Ramos (cell line): Measurements from ENCODE around the gene EPN1.

ENCODE experiments used
- in situ Hi-C: fragments of 300-500 bp; cut with MboI; formaldehyde crosslinking; loops from one replicate; pipeline ENCODE4 v1.14.3; 2022; ENCODE audit warnings: low sequenced_read_pairs; ENCODE audit not compliant: unreplicated experiment

EPN1 gene

GRCh38 chr19:55688422-55689218 is 13.6 kb downstream of the EPN1 start:
- in situ Hi-C loops, result no loop called here

- in situ Hi-C loops, result no loop called here
Measured at GRCh38 chr19:55689411-55690108, 14.5 kb downstream of the EPN1 start.

- in situ Hi-C loops, result no loop called here
Measured at GRCh38 chr19:55690109-55690768, 15.2 kb downstream of the EPN1 start.

GRCh38 chr19:55690769-55691545 is 15.9 kb downstream of the EPN1 start:
- in situ Hi-C loops, result no loop called here

GRCh38 chr19:55691561-55692481 is 16.8 kb downstream of the EPN1 start:
- in situ Hi-C loops, result no loop called here

DNA sequence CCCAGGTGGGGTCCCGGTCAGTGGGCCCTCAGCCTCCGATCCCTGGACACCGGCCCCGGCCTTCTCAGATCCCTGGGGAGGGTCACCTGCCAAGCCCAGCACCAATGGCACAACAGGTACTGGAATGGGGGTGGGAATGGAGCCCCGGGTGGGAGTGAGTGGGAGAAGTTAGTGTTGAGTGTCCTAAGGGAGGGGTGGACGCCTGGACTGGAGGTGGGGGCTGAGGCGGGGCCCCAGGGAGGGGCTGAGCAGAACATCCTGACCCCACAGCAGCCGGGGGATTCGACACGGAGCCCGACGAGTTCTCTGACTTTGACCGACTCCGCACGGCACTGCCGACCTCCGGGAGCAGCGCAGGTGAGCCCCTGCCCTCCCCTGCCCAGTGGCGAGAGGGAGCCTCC is 17.7 kb downstream of the EPN1 start:
- in situ Hi-C loops, result no loop called here

- in situ Hi-C loops, result no loop called here
Measured at GRCh38 chr19:55693336-55693974, 18.4 kb downstream of the EPN1 start.

DNA sequence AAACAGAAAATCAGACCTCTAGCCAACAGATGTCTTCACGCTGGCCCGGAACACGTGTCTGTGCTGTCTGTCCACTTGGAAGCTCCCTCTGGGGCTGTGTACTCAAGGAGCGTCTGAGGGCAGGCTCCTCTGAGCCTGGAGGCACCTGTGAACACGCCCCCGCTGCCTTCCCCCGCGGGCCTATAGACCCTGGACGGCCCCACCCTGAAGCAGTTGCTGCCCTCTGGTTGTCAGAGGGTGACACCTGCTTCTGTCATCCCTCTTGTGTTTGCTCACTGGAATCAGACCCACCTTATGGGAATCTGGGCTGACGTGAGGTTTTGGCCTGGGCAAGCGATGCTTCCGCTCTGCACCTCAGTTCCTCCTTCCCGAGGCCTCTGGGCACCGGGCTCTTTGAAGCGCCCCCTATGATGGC is 19.2 kb downstream of the EPN1 start:
- in situ Hi-C loops, result no loop called here

DNA sequence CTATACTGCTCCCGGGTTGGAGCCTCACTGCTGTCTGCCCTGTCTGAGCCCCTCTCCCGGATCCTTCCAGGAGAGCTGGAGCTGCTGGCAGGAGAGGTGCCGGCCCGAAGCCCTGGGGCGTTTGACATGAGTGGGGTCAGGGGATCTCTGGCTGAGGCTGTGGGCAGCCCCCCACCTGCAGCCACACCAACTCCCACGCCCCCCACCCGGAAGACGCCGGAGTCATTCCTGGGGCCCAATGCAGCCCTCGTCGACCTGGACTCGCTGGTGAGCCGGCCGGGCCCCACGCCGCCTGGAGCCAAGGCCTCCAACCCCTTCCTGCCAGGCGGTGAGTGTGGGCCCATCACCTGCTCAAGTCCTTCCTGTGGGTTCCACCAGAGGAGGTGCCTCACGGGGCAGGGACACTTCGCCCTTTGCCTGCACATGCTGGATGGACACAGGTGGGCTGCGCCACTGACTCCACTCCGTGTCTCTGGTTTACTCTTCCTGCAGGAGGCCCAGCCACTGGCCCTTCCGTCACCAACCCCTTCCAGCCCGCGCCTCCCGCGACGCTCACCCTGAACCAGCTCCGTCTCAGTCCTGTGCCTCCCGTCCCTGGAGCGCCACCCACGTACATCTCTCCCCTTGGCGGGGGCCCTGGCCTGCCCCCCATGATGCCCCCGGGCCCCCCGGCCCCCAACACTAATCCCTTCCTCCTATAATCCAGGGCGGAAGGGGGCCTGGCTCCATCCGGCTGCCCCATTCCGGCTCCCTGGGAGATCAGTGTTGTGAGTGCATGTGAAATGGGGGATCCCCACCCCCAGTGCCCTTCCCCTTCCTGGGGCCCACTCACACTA is 19.8 kb downstream of the EPN1 start:
- in situ Hi-C loops, result no loop called here

DNA sequence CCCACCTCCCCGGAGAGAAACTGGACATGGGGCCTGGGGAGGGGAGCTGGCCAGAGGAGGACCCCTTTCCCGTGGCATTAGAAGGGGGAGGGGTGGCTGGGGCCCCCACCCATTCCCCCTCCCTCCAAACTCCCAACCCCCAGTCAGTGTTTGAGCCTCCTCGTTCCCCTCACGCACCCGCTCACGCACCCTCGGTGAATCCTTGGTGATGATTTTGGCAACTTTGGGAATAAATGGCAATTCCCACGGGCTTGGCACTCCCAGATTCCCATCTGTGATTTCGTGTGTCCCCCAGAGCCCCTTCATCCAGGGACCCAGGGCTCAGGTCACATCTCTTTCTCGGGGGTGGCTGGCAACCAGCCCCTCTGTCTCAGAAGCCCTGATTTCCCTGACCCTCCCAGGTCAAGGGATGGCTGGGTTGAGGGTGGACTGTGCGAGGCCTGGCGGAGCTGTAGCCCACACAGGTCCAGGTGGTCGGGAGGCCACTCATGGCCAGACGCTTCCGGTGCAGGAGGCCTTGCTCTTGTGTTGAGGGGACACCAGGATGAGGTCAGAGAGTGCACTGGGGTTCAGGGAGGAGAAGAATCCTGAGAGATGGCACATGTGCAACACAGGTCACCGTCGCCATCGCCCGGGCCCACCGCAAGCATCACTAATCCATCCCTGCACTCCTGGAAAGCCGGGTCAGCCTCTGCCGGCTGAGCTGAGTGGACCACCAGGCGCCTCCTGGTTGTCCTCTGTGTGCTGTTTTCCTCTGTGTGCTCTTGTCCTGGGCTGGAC is 20.7 kb downstream of the EPN1 start:
- in situ Hi-C loops, result no loop called here

DNA sequence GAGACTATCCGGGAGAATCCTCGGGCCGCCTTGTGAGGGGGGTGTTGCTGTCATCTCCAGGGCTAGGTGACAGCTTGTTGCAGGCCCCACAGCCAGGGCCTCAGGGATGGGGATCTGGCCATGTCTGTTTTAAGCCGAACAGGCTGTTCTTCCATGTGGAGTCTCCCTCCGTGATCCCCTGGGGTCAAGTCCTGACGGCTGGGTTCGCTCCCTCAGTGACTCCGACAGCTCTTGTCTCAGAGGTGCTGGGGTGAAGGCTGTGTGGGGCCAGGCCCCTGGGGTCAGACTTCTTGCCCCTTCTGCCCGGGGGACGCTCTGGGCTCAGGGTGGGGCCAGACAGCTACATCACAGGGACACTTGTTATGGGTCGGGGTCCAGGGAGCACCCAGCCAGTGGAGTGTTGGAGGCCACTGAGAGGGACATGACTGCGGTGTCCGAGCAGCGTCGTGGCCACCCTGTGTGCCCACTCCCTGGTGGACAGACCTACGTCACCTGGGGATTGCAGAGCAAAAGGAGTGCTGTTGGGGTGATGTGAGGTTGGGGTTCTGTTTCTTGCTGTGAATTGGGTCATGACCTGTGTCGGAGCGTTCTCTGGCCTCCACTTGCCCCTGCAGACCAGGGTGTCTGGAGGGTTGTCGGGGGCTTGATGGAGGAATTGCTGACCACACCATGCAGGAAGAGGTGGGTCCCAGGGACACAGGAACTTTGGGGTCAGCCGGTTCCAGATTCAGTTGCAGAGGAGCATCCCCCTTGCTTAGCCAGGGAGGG is 21.5 kb downstream of the EPN1 start:
- in situ Hi-C loops, result no loop called here

- in situ Hi-C loops, result no loop called here
Measured at GRCh38 chr19:55697069-55697440, 22.0 kb downstream of the EPN1 start.

DNA sequence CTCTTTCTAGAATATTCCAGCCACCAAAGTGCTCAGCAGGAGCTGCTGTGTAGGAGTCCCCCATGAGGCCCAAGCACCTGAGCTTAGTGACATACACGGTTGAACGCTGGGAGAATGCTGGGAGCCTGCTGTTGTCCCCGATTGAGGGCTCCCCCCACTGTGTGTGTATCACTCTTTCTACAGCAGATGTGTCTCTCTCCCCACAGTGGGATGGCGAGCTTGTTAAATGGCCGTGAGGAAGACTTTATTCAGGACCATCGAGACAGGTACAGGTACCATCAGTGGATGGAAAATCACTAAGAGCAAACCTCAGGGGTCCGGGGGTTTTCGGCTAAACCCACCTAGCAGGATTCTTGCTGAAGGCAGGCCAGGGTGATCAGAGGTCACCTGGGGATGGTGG is 22.7 kb downstream of the EPN1 start:
- in situ Hi-C loops, result no loop called here

DNA sequence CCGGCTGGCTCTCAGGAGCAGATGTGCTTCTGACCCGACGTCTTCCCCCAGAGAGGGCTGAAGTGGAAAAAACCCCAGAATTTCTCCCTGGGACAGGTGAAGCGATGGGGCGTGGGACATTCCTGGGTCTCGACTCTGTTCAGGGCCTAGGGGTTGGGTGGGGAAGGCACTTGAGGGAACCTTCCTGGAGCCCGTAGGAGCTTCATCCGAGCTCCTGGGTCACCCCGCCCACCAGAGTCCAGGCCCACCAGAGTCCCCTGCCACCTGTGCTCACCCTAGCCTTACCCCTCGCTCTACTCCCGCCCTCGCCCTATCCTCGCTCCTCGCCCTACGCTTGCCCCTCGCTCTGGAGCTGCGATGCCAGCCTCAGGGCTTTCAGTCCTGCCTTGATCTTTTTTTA is 23.2 kb downstream of the EPN1 start:
- in situ Hi-C loops, result no loop called here

- in situ Hi-C loops, result no loop called here
Measured at GRCh38 chr19:55699221-55699620, 24.2 kb downstream of the EPN1 start.

- in situ Hi-C loops, result no loop called here
Measured at GRCh38 chr19:55700813-55701212, 25.8 kb downstream of the EPN1 start.

GRCh38 chr19:55702131-55702627 is 27.2 kb downstream of the EPN1 start:
- in situ Hi-C loops, result no loop called here
